HG02870 (cell line): ENCODE data around the gene IMPDH2.

Experiments used
- ATAC-seq: cut with Tn5 transposase; IDR thresholded peaks from one replicate; pipeline ENCODE4 v1.9.1; 2021; ENCODE audit warnings: mild to moderate bottlenecking, moderate library complexity; ENCODE audit not compliant: unreplicated experiment

The IMPDH2 gene

GRCh38 chr3:48984663-48985062 lies 44.5 kb downstream of the IMPDH2 start:
- no peak for ATAC-seq

- no peak for ATAC-seq
Observed at GRCh38 chr3:48983096-48983495, 46.1 kb downstream of the IMPDH2 start.

- ATAC-seq = no peak
Observed at GRCh38 chr3:48982686-48983085, 46.5 kb downstream of the IMPDH2 start.

GRCh38 chr3:48982016-48982415 lies 47.2 kb downstream of the IMPDH2 start:
- ATAC-seq = no peak

- no peak for ATAC-seq
Observed at GRCh38 chr3:48980295-48980694, 48.9 kb downstream of the IMPDH2 start.

GRCh38 chr3:48979451-48979850 lies 49.7 kb downstream of the IMPDH2 start:
- ATAC-seq = no peak
